ACC112 (cell line): ENCODE results near the gene PCLO.

Experiments used
- H2AFZ ChIP-seq: fragments of 200-600 bp; sonication (generic); one replicate; pipeline ENCODE4 v1.6.0; 2017; ENCODE audit warnings: antibody characterized with exemption, low read length; ENCODE audit not compliant: unreplicated experiment
- H3K27ac ChIP-seq: fragments of 200-600 bp; sonication (generic); 2 replicates; pipeline ENCODE4 v1.5.1; 2014; ENCODE audit warnings: low read depth, mild to moderate bottlenecking, antibody characterized with exemption, low read length, moderate library complexity
- H3K27me3 ChIP-seq: fragments of 200-600 bp; sonication (generic); 2 replicates; pipeline ENCODE4 v1.6.1; 2014; ENCODE audit warnings: mild to moderate bottlenecking, antibody characterized with exemption, low read length, moderate library complexity, mixed read lengths; ENCODE audit not compliant: insufficient read depth
- H3K36me3 ChIP-seq: fragments of 200-600 bp; sonication (generic); 2 replicates; pipeline ENCODE4 v1.6.1; 2016; ENCODE audit warnings: mild to moderate bottlenecking, antibody characterized with exemption, low read length, moderate library complexity, mixed read lengths; ENCODE audit not compliant: insufficient read depth
- H3K4me1 ChIP-seq: fragments of 200-600 bp; sonication (generic); one replicate; pipeline ENCODE4 v1.6.1; 2016; ENCODE audit warnings: low read length, mixed read lengths; ENCODE audit not compliant: insufficient read depth, unreplicated experiment, control insufficient read depth
- H3K4me3 ChIP-seq: fragments of 200-600 bp; sonication (generic); 2 replicates; pipeline ENCODE4 v1.5.1; 2014; ENCODE audit warnings: mild to moderate bottlenecking, low read depth, low read length
- H3K79me2 ChIP-seq: fragments of 200-600 bp; sonication (generic); one replicate; pipeline ENCODE4 v1.6.0; 2016; ENCODE audit warnings: low read length; ENCODE audit not compliant: control insufficient read depth, unreplicated experiment, insufficient read depth

The PCLO gene, protein sequence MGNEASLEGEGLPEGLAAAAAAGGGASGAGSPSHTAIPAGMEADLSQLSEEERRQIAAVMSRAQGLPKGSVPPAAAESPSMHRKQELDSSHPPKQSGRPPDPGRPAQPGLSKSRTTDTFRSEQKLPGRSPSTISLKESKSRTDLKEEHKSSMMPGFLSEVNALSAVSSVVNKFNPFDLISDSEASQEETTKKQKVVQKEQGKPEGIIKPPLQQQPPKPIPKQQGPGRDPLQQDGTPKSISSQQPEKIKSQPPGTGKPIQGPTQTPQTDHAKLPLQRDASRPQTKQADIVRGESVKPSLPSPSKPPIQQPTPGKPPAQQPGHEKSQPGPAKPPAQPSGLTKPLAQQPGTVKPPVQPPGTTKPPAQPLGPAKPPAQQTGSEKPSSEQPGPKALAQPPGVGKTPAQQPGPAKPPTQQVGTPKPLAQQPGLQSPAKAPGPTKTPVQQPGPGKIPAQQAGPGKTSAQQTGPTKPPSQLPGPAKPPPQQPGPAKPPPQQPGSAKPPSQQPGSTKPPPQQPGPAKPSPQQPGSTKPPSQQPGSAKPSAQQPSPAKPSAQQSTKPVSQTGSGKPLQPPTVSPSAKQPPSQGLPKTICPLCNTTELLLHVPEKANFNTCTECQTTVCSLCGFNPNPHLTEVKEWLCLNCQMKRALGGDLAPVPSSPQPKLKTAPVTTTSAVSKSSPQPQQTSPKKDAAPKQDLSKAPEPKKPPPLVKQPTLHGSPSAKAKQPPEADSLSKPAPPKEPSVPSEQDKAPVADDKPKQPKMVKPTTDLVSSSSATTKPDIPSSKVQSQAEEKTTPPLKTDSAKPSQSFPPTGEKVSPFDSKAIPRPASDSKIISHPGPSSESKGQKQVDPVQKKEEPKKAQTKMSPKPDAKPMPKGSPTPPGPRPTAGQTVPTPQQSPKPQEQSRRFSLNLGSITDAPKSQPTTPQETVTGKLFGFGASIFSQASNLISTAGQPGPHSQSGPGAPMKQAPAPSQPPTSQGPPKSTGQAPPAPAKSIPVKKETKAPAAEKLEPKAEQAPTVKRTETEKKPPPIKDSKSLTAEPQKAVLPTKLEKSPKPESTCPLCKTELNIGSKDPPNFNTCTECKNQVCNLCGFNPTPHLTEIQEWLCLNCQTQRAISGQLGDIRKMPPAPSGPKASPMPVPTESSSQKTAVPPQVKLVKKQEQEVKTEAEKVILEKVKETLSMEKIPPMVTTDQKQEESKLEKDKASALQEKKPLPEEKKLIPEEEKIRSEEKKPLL (N-terminal part only)

DNA sequence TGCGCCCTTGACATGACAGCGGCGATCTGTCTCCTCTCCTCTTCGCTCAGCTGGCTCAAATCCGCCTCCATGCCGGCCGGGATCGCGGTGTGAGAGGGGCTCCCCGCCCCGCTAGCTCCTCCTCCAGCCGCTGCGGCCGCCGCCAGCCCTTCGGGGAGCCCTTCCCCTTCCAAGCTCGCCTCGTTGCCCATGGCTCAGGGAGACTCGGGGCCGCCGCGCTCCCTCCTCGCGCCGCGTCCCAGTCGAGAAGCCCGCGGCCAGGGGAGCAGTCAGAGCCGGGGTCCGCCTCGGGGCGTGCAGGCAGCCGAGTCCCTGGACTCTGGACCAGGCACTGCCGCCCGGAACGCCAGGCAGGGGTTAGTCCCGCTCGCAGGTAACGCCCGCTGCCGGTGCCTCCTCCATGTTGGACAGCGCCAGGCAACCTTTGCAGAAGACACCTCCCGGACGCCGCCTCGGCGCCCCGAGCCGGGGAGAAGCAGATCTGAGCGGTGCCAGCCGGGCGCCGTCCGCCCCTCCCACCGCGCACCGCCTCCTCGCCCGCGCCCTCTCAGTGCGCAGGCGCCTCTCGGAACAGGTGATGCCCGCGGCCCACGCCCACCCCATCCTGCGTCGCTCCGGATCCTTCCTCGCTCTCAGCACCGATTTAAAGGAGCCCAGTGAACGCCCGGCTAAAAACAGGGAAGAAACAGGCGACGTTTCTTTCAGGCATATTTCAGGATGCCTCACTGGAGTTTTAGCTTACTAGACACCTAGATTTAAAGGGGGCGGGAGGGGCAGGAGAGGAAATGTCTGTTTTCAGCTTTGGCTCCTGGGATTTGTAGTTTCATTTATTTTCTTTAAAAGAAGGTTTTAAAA lies at the start of gene PCLO:
Gene PCLO (minus strand): TSS at position 483 of the 855 bp plus-strand sequence. CDS start 292 bp downstream, at position 191.
- no peaks in the 10 kb centered on the region for H3K79me2 ChIP-seq
- H3K4me3 ChIP-seq: peak within 1 kb of the TSS; percentile 78
- H3K27ac ChIP-seq: no peak within 1 kb of the TSS
- H3K36me3 ChIP-seq: no peaks in the 10 kb centered on the region
- peaks cover 47% of the 10 kb centered on the region for H3K27me3 ChIP-seq
- peak within 1 kb of the TSS; percentile 94 for H2AFZ ChIP-seq
- no peaks in the 10 kb centered on the region for H3K4me1 ChIP-seq

DNA sequence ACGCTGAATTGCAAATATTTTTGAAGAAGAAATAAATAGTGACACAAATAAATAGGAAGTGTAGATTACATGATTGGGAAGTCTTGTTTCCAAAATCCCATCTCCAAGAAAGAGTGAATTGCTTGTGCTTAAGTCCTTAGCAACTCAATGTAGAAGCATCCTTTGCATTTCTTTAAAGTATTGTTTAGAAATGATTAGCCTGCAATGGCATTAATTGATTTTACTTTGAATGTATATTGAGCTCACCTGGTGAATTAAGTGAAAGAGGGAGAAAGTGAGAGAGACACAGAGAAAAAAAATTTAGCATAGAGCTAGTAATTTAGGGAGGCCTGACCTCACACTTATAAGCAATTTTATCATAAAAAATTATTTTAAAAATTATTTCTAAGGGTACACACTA lies 49.0 kb upstream of the PCLO start:
- Histone ChIP-seq H3K4me3 (no peak overlapping the region), H3K36me3 (no peaks in the 10 kb centered on the region), H3K27me3 (peaks cover 9% of the 10 kb centered on the region), H3K4me1 (no peaks in the 10 kb centered on the region), H3K79me2 (no peaks in the 10 kb centered on the region), H2AFZ (no peak overlapping the region), H3K27ac (no peak overlapping the region)

DNA sequence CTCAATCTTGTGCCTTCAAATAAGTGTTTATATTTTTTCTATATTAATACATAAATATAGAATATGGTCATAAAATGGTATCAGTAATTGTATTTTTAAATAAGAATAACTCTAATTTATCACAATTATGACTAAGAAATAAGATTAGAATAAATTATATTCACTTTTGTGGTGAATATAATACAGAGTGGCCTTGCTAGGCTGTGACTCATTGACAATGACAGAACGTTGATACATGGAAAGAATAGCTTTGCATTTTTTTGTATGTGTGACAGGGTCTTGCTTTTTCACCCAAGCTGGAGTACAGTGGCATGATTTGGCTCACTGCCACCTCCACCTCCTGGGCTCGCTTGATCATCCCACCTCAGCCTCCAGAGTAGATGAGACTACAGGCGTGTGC lies 47.8 kb upstream of the PCLO start:
- H3K4me1 ChIP-seq: no peaks in the 10 kb centered on the region
- H2AFZ ChIP-seq: no peak overlapping the region
- H3K36me3 ChIP-seq: no peaks in the 10 kb centered on the region
- H3K27me3 ChIP-seq: peaks cover 19% of the 10 kb centered on the region
- H3K27ac ChIP-seq: no peak overlapping the region
- H3K4me3 ChIP-seq: no peak overlapping the region
- no peaks in the 10 kb centered on the region for H3K79me2 ChIP-seq

DNA sequence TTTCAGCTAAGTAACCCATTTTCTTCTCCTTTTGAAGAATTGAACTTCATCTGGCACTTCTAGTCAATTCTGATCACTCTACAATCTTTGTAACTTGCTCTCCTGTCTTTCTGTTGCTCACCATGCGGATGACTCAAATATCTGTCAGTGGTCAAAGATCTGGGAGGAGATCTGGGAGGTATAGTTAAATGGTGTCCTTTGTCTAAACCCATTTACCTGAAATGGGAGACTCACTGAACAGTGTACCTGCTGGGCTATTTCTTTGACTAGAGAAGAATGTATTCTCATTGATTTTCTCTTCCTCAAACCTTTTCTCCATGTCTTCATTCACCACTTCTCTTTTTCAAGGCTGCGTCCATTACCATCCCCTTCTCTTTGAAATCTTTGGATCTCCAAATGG lies 42.0 kb upstream of the PCLO start:
- Histone ChIP-seq H3K27ac (no peak overlapping the region), H2AFZ (no peak overlapping the region), H3K4me1 (no peaks in the 10 kb centered on the region), H3K79me2 (no peaks in the 10 kb centered on the region), H3K36me3 (no peaks in the 10 kb centered on the region), H3K4me3 (no peak overlapping the region), H3K27me3 (peaks cover 68% of the 10 kb centered on the region)

DNA sequence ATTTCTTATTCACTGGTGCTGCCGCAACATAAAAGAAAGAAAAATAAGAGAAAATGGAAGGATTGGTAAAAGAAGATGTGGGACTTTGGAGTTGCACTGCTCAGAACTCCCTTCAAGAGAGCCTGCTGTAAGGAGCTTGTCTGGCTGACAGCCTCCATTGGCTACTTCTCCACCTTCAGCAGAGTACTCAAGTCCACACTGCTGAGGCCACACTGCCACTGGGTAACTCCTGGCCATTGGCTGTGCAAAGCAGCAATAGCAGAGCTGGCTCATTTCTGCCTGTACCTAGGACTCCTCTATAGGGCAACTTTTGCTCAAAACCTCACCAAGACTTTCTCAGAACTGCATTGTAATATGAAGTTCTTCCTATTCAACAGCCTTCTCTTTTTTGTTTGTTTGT lies 38.7 kb upstream of the PCLO start:
- no peak overlapping the region for H3K4me3 ChIP-seq
- H2AFZ ChIP-seq: no peak overlapping the region
- H3K36me3 ChIP-seq: no peaks in the 10 kb centered on the region
- H3K79me2 ChIP-seq: no peaks in the 10 kb centered on the region
- H3K4me1 ChIP-seq: no peaks in the 10 kb centered on the region
- H3K27ac ChIP-seq: no peak overlapping the region
- peaks cover 73% of the 10 kb centered on the region for H3K27me3 ChIP-seq

DNA sequence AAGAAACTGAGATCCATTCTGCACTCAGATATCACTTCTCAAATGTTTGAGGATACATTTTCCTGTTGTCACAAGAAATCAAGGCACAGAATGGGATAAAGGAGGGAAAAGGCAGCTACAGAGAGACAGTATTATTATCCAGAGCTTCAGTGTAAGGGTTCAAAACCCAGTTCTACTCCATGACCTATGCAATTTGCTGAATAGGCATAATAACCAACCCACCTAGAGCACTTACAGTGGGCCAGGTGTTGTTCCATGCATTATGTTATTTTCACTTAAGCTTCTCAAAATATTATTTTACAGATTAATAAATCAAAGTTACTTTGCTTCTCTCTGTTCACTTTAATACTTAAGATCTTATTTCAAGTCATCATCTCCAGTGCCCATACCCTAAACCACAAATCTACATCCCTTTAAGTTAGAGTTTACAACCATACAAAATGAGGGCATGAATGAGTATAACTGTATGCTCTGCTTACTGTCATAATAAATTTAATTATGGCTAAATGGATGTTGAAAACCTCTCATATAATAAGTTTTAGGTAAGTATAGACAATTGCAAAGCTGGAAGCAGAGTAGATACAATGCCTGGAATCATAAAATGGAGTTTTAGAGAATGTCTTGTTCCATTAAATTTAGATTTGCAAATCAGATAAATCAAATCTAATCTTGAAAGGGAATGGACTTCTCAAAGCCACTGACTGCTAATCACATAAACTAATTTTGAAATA lies 28.1 kb upstream of the PCLO start:
- Histone ChIP-seq H3K36me3 (no peaks in the 10 kb centered on the region), H3K27me3 (peaks cover 33% of the 10 kb centered on the region), H3K79me2 (no peaks in the 10 kb centered on the region), H3K4me1 (no peaks in the 10 kb centered on the region), H3K4me3 (no peak overlapping the region), H2AFZ (no peak overlapping the region), H3K27ac (no peak overlapping the region)

DNA sequence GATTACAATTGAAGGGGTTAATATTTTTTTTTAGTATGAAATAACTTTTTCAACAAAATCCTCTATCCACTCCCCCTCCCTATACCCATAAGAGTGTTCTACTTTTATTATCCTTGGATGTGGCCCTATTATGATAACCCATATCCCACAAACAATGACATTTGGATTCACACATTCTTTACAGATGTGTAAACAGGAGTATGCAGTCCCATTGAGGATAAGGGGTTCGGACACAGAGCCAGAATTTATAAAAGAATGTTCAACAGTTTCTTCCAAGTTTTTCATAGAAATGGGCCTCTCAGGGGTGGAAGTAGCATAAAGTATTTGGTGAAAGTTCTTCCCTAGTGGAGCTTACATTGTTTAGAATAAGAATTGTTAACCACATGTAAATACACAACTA lies 16.1 kb upstream of the PCLO start:
- no peak overlapping the region for H2AFZ ChIP-seq
- no peak overlapping the region for H3K4me3 ChIP-seq
- peaks cover 22% of the 10 kb centered on the region for H3K27me3 ChIP-seq
- no peaks in the 10 kb centered on the region for H3K79me2 ChIP-seq
- H3K36me3 ChIP-seq: no peaks in the 10 kb centered on the region
- no peak overlapping the region for H3K27ac ChIP-seq
- H3K4me1 ChIP-seq: peaks cover 4% of the 10 kb centered on the region

DNA sequence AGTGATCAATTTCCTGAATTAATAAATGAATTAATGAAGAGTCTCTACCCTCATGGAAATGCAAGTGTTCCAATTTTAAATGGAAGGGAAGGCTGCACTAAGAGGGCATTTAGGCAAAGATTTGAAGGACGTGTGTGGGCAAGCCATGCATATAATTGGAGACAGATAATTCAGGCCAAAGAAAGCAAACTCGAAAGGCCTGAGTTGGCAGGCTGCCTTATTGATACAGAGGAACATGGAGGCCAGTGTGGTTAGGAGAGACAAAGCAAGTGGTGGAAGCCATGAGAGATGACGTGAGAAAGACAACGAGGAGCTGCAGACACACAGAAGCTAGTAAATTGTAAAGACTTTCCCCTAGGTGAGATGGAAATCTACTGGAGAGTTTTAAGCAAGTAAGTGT lies 15.4 kb upstream of the PCLO start:
- H3K79me2 ChIP-seq: no peaks in the 10 kb centered on the region
- H3K36me3 ChIP-seq: no peaks in the 10 kb centered on the region

DNA sequence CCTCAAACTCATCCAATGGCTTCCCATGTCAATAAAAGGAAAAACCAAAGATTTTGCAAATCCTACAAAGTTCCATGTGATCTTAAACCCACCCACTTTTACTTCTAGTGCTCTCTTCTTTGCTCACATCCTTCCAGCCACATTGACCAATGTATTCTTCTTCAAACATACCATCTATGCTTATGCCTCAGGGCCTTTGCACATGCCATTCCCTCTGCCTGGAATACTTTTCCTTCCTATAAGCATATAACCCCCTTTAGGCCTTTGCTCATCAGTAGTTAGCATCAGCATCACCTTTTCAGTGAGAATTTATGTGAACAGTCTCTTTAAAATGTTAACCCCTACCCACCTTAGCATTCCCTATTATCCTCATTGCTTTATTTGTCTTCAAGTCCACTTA lies 11.0 kb upstream of the PCLO start:
- Histone ChIP-seq H3K27ac (no peak overlapping the region), H2AFZ (no peak overlapping the region), H3K27me3 (peaks cover 25% of the 10 kb centered on the region), H3K36me3 (no peaks in the 10 kb centered on the region), H3K79me2 (no peaks in the 10 kb centered on the region), H3K4me1 (peaks cover 4% of the 10 kb centered on the region), H3K4me3 (no peak overlapping the region)

More for the DNA sequence above, 15.4 kb upstream of the PCLO start:
- Histone ChIP-seq H3K27me3 (peaks cover 25% of the 10 kb centered on the region), H3K27ac (no peak overlapping the region), H3K4me1 (peaks cover 4% of the 10 kb centered on the region), H3K4me3 (no peak overlapping the region), H2AFZ (no peak overlapping the region)
